Measurements from ENCODE around the gene MCRIP2.

Gene MCRIP2

DNA sequence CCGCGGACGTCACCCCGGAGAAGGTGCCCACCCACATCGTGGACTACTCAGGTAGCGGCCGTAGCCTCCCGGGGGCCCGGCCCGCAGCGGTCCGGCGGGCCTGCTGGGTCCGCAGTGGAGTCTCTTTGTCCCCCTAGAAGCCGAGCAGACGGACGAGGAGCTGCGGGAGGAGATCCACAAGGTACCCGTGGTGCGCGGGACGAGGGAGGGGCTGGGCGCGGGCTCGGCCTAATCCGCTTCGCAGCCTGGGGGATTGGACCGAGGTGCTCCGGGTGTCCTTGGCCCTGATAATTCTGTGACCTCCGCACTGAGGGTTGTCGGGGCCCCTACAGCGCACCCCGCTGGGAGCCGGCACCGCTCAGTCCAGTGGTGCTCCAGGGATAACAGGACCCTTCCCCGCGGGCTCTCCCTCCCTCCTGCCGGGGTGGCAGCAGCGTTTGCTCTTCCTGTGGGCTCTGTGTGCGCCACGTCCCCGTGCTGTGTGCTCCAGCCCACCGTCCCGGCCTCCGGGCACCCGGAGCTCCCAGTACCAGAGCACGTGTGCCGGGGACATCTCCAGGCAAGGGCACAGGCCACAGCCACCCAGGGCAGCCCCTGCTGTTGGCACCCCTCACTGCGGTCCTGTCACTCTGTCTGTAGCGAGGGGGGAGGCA, 27.0 kb downstream of the MCRIP2 start:
- DNase-seq (ENCODE audit: low read depth in 2 of 2, low spot score in 1 of 2) = no peak

DNA sequence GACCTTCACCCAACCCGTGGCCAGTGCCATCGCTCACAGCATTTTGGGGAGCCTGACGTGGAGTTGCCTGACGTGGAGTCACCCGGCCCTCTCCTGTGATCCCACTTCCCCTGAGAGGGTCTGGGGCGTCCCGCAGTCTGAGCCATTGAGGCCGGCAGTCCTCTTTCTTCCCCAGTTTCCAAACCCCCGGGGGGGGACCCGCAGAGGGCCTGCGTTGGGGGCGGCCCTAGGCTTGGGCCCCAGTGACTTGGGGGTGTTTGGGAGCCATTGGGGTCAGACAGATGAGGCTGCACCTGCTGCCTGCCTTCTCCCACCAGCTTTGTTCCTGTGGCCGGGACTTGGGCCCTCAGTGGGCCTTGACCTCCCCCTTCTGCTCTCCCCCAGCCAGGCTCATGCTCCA, 28.0 kb downstream of the MCRIP2 start:
- DNase-seq (ENCODE audit: low read depth in 2 of 2, low spot score in 1 of 2) = no peak

DNA sequence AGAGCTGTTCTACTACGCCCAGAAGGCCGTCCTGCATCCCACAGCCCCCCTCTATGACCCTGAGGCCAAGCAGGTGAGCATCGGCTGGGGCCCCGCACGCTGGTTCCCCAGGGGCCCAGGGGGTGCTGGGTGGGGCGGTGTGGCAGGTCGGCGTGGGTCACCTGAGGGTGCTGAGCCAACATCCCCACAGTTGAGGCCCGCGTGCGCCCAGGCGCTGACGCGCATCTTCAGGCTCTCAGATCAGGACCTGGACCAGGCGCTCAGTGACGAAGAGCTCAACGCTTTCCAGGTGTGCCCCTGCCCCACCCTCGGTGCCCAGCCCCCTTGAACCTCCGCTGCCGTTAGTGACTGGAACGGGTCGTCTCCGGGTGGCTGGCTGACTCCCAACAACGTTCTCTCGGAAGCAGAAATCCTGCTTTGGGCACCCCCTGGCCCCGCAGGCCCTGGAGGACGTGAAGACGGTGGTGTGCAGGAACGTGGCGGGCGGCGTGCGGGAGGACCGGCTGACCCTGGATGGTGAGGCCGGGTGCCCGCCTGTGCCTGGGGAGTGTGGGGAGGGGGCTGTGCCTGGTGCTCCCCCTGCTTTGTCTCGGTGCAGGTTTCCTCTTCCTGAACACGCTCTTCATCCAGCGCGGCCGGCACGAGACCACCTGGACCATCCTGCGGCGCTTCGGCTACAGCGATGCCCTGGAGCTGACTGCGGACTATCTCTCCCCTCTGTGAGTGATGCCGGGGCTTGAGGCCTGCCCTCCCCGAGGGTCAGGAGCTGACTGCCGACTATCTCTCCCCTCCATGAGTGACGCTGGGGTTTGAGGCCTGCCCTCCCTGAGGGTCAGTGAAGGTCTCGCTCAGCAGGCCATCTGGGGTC, 29.1 kb downstream of the MCRIP2 start:
- DNase-seq (ENCODE audit: low read depth in 2 of 2, low spot score in 1 of 2) = no peak

DNA sequence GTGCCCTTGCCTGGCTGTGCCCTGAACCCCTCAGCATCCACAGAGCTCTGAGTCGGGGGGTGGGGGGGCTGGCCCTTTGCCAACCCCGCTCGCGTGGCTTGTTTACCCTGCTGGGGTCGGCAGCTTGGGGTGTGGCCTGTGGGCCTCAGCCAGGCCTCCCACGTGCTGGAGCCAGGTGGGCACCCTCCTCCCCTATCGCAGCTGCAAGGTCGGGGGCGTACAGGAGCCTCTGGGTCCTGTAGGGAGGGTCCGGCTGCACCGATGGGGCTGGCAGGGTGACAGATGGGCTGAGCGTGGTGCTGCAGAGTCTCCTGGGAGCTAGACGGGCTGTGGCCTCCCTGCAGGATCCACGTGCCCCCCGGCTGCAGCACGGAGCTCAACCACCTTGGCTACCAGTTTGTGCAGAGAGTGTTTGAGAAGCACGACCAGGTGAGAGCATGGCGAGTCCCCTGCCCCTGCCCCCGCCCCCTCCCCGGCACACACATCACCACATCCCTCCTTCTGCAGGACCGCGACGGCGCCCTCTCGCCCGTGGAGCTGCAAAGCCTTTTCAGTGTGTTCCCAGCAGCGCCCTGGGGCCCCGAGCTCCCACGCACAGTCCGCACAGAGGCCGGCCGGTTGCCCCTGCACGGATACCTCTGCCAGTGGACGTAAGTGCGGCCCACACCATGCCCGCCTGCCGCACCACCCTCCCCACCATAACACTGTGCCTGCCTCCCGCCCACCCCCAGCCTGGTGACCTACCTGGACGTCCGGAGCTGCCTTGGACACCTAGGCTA, 29.9 kb downstream of the MCRIP2 start:
- DNase-seq (ENCODE audit: low read depth in 2 of 2, low spot score in 1 of 2) = no peak

GRCh38 chr16:672371-672770, 30.7 kb downstream of the MCRIP2 start:
- DNase-seq (ENCODE audit: low read depth in 2 of 2, low spot score in 1 of 2) = no peak

GRCh38 chr16:672851-673250, 31.2 kb downstream of the MCRIP2 start:
- no peak for DNase-seq (ENCODE audit: low read depth in 2 of 2, low spot score in 1 of 2)

GRCh38 chr16:673399-673991, 31.9 kb downstream of the MCRIP2 start:
- DNase-seq (ENCODE audit: low read depth in 2 of 2, low spot score in 1 of 2) = no peak

DNA sequence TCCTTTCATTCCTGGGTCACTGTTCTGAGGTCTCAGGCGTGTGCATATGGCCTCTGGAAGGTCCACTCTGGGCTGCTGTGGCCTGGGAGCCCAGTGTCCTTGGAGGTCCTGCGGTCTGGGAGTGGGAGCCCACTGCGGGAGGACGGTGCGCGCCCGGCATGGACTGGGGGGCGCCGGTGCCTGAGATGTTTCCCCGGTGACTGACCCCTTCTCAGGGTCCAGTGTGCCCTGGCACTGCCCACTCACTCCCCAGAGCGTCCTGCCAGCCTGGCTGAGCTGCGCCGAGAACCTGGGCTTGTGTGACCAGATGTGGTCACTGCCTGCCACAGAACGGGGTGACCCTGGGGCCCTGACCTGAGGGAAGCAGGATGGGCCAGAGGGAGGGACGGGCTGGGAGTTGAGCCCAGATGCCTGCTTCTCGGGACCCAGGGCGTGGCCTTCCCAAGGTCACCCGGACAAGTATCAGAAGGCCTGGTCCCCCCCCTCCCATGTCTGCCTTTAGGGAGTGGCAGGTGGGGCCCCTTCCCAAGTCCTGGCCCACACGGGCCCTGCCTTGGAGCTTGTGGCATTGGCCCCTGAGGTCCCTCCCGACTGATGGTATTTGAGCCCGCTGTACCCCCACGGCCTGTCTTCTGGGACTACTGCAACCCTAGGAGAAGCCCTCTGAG, 32.7 kb downstream of the MCRIP2 start:
- no peak for DNase-seq (ENCODE audit: low read depth in 2 of 2, low spot score in 1 of 2)

DNA sequence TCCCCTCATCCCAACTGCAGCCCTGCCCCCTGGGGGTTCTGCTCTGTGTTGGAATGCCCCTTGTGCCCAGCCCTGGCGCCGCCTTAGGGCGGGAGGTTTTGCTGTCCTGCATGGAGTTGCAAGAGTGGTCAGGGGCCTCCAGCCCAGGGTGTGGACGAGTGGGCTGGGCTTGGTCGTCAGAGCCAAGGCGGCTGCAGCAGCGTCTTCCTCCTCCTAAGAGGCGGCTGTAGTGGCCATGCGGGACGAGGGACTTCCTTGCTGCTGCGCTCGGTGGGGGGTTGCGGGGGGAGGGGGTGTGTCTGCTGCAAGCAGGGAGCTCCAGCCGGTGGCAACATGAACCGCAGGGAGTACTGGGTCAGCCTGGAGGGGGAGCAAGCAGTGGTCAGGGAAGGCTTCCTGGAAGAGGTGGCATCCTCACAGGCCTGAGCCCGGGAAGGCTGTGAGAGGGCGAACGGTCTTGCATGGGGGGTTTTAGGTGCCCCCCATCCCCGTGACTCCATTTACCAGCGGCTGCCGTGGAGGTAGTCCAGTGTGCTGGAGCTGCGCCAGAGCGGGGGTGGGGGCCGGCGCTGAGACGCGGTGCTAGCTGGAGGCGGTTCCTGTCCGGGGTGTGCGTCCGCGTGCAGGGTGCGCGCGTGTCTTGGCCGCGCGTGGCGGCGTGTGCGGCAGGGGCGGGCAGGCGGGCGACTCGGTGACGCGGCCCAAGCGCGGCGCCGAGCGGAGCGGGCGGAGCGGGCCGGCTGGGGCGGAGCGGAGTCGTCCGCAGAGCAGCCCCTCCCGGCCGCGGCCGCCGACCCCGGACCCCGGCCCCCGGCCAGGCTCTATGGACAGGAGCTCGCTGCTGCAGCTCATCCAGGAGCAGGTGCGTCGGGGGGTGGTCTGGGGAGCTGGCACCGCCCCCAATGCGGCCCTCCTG, 33.6 kb downstream of the MCRIP2 start, which contains the start of gene RHBDL1:
TSS of gene RHBDL1 (plus strand) at position 704 of the 916 bp plus-strand sequence. CDS start at position 824, 120 bp downstream.
- DNase-seq (ENCODE audit: low read depth in 2 of 2, low spot score in 1 of 2) = no peak

DNA sequence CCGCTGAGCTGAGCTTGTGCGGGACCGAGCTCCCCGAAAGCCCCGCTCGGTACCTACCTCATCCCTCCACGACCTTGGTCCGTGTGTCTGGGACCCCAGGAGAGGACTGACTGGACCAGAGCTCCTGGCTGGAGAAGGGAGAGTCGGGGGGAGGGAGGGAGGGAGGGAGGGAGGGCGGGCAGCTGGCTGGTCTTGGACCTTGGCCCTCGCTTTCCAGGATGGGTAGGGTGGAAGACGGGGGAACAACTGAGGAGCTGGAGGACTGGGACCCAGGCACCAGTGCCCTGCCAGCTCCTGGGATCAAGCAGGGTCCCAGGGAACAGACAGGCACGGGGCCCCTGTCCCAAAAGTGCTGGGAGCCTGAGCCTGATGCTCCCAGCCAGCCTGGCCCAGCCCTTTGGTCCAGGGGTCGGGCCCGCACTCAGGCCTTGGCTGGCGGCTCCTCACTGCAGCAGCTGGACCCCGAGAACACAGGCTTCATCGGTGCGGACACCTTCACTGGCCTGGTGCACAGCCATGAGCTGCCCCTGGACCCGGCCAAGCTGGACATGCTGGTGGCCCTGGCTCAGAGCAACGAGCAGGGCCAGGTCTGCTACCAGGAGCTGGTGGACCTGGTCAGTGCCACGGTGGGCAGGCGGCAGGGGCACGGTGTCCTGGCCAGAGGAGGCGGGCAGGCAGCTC, 34.4 kb downstream of the MCRIP2 start:
- no peak for DNase-seq (ENCODE audit: low read depth in 2 of 2, low spot score in 1 of 2)

DNA sequence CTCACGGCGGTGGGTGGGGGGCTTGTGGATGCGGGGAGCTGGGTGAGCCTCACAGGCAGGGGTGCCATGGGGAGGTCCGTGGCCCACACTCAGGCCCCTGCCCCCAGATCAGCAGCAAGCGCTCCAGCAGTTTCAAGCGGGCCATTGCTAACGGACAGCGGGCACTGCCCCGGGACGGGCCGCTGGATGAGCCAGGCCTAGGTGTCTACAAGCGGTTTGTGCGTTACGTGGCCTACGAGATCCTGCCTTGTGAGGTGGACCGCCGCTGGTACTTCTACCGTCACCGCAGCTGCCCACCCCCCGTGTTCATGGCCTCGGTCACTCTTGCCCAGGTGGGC, 34.9 kb downstream of the MCRIP2 start:
- DNase-seq (ENCODE audit: low read depth in 2 of 2, low spot score in 1 of 2) = no peak

GRCh38 chr16:676913-677312, 35.3 kb downstream of the MCRIP2 start:
- no peak for DNase-seq (ENCODE audit: low read depth in 2 of 2, low spot score in 1 of 2)

DNA sequence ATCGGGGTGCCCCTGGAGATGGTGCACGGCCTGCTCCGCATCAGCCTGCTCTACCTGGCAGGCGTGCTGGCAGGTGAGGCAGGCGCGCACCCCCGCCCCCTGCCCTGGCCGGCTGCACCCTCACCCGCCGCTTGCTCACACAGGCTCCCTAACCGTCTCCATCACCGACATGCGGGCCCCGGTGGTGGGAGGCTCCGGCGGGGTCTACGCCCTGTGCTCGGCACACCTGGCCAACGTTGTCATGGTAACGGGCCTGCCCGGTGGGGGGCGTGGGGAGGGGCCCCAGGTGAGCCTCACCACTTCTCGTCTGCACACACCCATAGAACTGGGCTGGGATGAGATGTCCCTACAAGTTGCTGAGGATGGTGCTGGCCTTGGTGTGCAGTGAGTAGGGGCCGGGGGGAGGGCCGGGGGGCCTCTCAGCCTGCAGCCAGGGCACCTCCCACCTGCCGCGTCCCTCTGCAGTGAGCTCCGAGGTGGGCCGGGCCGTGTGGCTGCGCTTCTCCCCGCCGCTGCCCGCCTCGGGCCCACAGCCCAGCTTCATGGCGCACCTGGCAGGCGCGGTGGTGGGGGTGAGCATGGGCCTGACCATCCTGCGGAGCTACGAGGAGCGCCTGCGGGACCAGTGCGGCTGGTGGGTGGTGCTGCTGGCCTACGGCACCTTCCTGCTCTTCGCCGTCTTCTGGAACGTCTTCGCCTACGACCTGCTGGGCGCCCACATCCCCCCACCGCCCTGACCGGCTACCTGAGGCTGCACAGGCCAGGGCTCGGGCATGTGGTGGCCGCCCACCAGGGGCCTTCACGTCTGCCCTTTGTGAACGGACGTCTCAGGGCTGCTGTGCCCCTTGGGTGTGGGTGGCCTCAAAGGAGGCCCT, 35.9 kb downstream of the MCRIP2 start:
- DNase-seq (ENCODE audit: low read depth in 2 of 2, low spot score in 1 of 2) = no peak

DNA sequence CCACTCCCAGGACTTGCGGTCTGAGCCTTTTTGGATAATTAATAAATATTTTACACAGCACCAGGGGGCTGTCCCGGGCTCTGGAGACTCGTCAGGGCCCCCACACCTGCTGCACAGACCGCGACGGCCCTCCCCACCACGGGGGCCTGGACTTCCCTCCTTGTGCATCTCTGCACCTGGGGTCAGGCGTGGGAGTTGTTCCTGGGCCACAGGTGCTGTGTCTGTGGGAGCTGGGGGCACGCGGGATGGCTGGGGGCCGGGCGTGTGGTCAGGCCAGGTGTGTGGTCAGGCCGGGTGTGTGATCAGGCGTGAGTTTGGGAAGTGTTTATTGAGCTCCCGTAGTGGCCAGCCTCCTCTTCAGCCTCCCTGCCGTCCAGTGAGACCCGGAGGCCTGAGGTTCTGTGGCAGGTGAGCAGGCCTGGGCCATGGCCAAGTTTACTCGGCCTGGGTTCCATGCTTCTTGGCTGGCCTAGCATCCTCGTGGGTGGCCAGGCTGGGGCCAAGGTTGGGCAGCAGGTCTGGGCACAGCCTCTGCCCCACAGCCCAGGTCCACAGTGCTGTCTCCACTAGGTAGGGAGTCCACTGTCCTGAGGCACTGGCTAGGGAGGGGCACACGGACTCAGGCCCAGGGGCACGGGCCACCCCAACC, 36.7 kb downstream of the MCRIP2 start:
- no peak for DNase-seq (ENCODE audit: low read depth in 2 of 2, low spot score in 1 of 2)

GRCh38 chr16:678858-679813, 37.5 kb downstream of the MCRIP2 start:
- DNase-seq (ENCODE audit: low read depth in 2 of 2, low spot score in 1 of 2) = peak in 1 of 2 donors; percentile 24

DNA sequence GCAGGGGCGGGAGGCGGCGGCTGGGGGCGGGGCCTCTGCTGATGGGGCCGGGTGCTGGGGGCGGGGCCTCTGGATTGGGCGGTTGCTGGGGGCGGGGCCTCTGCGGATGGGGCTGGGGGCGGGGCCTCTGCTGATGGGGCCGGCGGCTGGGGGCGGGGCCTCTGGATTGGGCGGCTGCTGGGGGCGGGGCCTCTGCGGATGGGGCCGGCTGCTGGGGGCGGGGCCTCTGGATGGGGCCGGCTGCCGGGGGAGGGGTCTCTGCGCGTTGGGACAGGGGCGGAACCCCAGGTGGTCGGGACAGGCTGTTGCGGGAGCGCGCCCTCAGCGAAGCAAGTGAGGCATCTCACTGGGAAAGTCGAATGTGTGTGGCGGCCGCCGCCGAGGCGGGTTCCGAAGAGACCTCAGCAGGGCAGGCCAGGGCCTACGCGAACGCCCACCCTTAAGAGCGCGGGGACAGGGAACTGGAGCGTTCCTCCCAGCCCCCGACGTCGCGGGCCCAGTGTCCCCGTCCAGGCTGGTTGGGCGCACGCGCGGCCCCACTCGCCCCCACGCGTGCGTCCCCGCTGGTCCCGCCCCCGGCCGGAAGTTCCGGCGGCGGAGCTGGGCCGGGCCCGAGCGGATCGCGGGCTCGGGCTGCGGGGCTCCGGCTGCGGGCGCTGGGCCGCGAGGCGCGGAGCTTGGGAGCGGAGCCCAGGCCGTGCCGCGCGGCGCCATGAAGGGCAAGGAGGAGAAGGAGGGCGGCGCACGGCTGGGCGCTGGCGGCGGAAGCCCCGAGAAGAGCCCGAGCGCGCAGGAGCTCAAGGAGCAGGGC, 38.4 kb downstream of the MCRIP2 start, which contains the start of gene STUB1:
TSS of gene STUB1 (plus strand) at position 597 of the 811 bp plus-strand sequence. CDS start at position 713, 116 bp downstream.
- DNase-seq (ENCODE audit: low read depth in 2 of 2, low spot score in 1 of 2) = peak; percentile 66 to 77
